Measurements from ENCODE around the gene KLHDC7B.
A peak's percentile ranks its signal among the peaks of the same experiment; 100 is the strongest.

The KLHDC7B gene

GRCh38 chr22:50574383-50574755 is 28.7 kb downstream of the KLHDC7B start:
- no peak for DNase-seq

- no peak for DNase-seq
Measured at GRCh38 chr22:50575426-50575941, 29.8 kb downstream of the KLHDC7B start.

GRCh38 chr22:50576070-50576469 is 30.4 kb downstream of the KLHDC7B start:
- peak; percentile 51 for DNase-seq

- no peak for DNase-seq
Measured at GRCh38 chr22:50576806-50577696, 31.4 kb downstream of the KLHDC7B start.

- DNase-seq = no peak
Measured at GRCh38 chr22:50577697-50577986, 31.9 kb downstream of the KLHDC7B start.

GRCh38 chr22:50577987-50578775 is 32.5 kb downstream of the KLHDC7B start, which contains the start of gene CPT1B:
CPT1B (minus strand) TSS chr22:50578427; CDS start chr22:50577915, 512 bp downstream.
- no peak for DNase-seq

- no peak for DNase-seq
Measured at GRCh38 chr22:50578776-50579310, 33.1 kb downstream of the KLHDC7B start.

GRCh38 chr22:50579752-50580151 is 34.1 kb downstream of the KLHDC7B start:
- no peak for DNase-seq

- DNase-seq = no peak
Measured at GRCh38 chr22:50581031-50581949, 35.6 kb downstream of the KLHDC7B start.

- DNase-seq = no peak
Measured at GRCh38 chr22:50581950-50582492, 36.3 kb downstream of the KLHDC7B start.

GRCh38 chr22:50582493-50583293 is 37.0 kb downstream of the KLHDC7B start, which contains the start of gene CHKB:
CHKB (minus strand) TSS chr22:50582849; CDS start chr22:50582781, 68 bp downstream.
- peak; percentile 97 for DNase-seq

- no peak for DNase-seq
Measured at GRCh38 chr22:50583294-50583861, 37.7 kb downstream of the KLHDC7B start.

GRCh38 chr22:50584106-50585096 is 38.7 kb downstream of the KLHDC7B start:
- DNase-seq = no peak

GRCh38 chr22:50585238-50585637 is 39.5 kb downstream of the KLHDC7B start:
- no peak for DNase-seq

- no peak for DNase-seq
Measured at GRCh38 chr22:50585781-50586180, 40.1 kb downstream of the KLHDC7B start.

- no peak for DNase-seq
Measured at GRCh38 chr22:50586416-50586815, 40.7 kb downstream of the KLHDC7B start.

- no peak for DNase-seq
Measured at GRCh38 chr22:50587407-50587806, 41.7 kb downstream of the KLHDC7B start.

- no peak for DNase-seq
Measured at GRCh38 chr22:50595189-50595588, 49.5 kb downstream of the KLHDC7B start.

- no peak for DNase-seq
Measured at GRCh38 chr22:50597097-50597496, 51.4 kb downstream of the KLHDC7B start.

Data from hematopoietic multipotent progenitor cell treated with erythropoietin and hydrocortisone succinate and interleukin-3 and kit ligand, for 8 days (in vitro differentiated cells).